HepG2 (cell line): ENCODE measurements around the gene CUL9. TPM values are rescaled to one million over a fixed set of nuclear protein-coding genes. Genes with fewer than 3 reads are reported as not detected.

ENCODE experiments used
- AGO2 ChIP-seq: fragments of 200-400 bp; formaldehyde crosslinking; optimal IDR thresholded peaks from 2 replicates; pipeline ENCODE3; 2017; ENCODE audit warnings: mild to moderate bottlenecking, low read depth, low read length, moderate library complexity
- CBX1 ChIP-seq: IDR thresholded peaks from one replicate; pipeline ENCODE4 v1.6.1; 2016; ENCODE audit warnings: antibody characterized with exemption, low read depth
- EHMT2 ChIP-seq: fragments of 200-600 bp; sonication (generic); IDR thresholded peaks from 2 replicates; pipeline ENCODE4 v1.7.0; 2017; ENCODE audit warnings: antibody characterized with exemption, low read depth, low read length, borderline replicate concordance
- GABPB1 ChIP-seq: IDR thresholded peaks from 2 replicates; pipeline ENCODE4 v1.6.1; 2016; ENCODE audit warnings: mild to moderate bottlenecking, missing genetic modification reagents, moderate library complexity, missing compliant biosample characterization
- HIC2 ChIP-seq: sonication (generic); formaldehyde crosslinking; IDR thresholded peaks from 2 replicates; pipeline ENCODE4 v1.9.0; 2022; ENCODE audit warnings: low read depth, missing genetic modification reagents
- HOXA3 ChIP-seq: sonication (generic); formaldehyde crosslinking; IDR thresholded peaks from 2 replicates; pipeline ENCODE4 v1.5.0; 2020; ENCODE audit warnings: missing genetic modification reagents
- MXI1 ChIP-seq: IDR thresholded peaks from 3 replicates; pipeline ENCODE4 v1.6.1; 2012; ENCODE audit warnings: low read depth, low read length, inconsistent platforms, borderline replicate concordance
- NFIC ChIP-seq: IDR thresholded peaks from 2 replicates; pipeline ENCODE4 v1.6.1; 2012; ENCODE audit warnings: mild to moderate bottlenecking, low read length, inconsistent platforms
- PRPF4 ChIP-seq: fragments of 200-400 bp; formaldehyde crosslinking; IDR thresholded peaks from 2 replicates; pipeline ENCODE4 v1.6.1; 2016; ENCODE audit warnings: low read length, low read depth; ENCODE audit not compliant: poor library complexity, severe bottlenecking
- RBFOX2 ChIP-seq: fragments of 200-400 bp; formaldehyde crosslinking; IDR thresholded peaks from 2 replicates; pipeline ENCODE4 v1.6.1; 2017; ENCODE audit warnings: low read depth, mild to moderate bottlenecking, low read length
- REPIN1 ChIP-seq: sonication (generic); formaldehyde crosslinking; IDR thresholded peaks from 2 replicates; pipeline ENCODE4 v1.8.0; 2022; ENCODE audit warnings: missing genetic modification reagents, low read depth, mild to moderate bottlenecking, borderline replicate concordance
- SRSF1 ChIP-seq: fragments of 200-400 bp; formaldehyde crosslinking; optimal IDR thresholded peaks from 2 replicates; pipeline ENCODE3; 2017; ENCODE audit warnings: mild to moderate bottlenecking, low read depth, low read length, moderate library complexity
- THYN1 ChIP-seq: sonication (generic); formaldehyde crosslinking; IDR thresholded peaks from 2 replicates; pipeline ENCODE4 v1.8.1; 2023; ENCODE audit warnings: low read depth, mild to moderate bottlenecking, moderate library complexity, missing genetic modification reagents, borderline replicate concordance
- ZBTB38 ChIP-seq: sonication (generic); formaldehyde crosslinking; IDR thresholded peaks from 2 replicates; pipeline ENCODE4 v1.5.1; 2020; ENCODE audit warnings: mild to moderate bottlenecking, missing genetic modification reagents
- ZBTB42 ChIP-seq: sonication (generic); formaldehyde crosslinking; IDR thresholded peaks from 2 replicates; pipeline ENCODE4 v1.5.0; 2020; ENCODE audit warnings: mild to moderate bottlenecking, missing genetic modification reagents
- ZMYM3 ChIP-seq: sonication (generic); formaldehyde crosslinking; IDR thresholded peaks from 2 replicates; pipeline ENCODE4 v1.5.1; 2020; ENCODE audit warnings: mild to moderate bottlenecking, missing genetic modification reagents
- ZNF143 ChIP-seq: sonication (generic); formaldehyde crosslinking; IDR thresholded peaks from 2 replicates; pipeline ENCODE4 v1.4.0; 2020; ENCODE audit warnings: missing genetic modification reagents
- ZNF275 ChIP-seq: sonication (generic); formaldehyde crosslinking; IDR thresholded peaks from 2 replicates; pipeline ENCODE4 v1.8.0; 2022; ENCODE audit warnings: missing genetic modification reagents, mild to moderate bottlenecking, inconsistent platforms, borderline replicate concordance
- ZNF563 ChIP-seq: sonication (generic); formaldehyde crosslinking; IDR thresholded peaks from 2 replicates; pipeline ENCODE4 v1.8.0; 2022; ENCODE audit warnings: mild to moderate bottlenecking, moderate library complexity, missing genetic modification reagents
- ZNF572 ChIP-seq: sonication (generic); formaldehyde crosslinking; IDR thresholded peaks from 2 replicates; pipeline ENCODE4 v1.5.1; 2020; ENCODE audit warnings: mild to moderate bottlenecking, missing genetic modification reagents
- ZNF740 ChIP-seq: sonication (generic); formaldehyde crosslinking; IDR thresholded peaks from 2 replicates; pipeline ENCODE4 v1.4.0; 2020; ENCODE audit warnings: missing genetic modification reagents
- ZNF780A ChIP-seq: sonication (generic); formaldehyde crosslinking; IDR thresholded peaks from 2 replicates; pipeline ENCODE4 v1.8.0; 2022; ENCODE audit warnings: mild to moderate bottlenecking, missing genetic modification reagents, moderate library complexity
- polyA plus RNA-seq, 8 experiments: library from polyadenylated mRNA; depleted of rRNA in 3 of 8; stranded (reverse) in 7 of 8; unstranded in 1 of 8; fragments of >200 nt; fragmentation: Illumina TruSeq in 4 of 8; extraction: Trizol in 4 of 8; gene quantifications; 2 replicates each; pipeline versions ENCODE4 v1.2.1 to v1.2.3, GENCODE V29; 2011 to 2016; ENCODE audit warnings: low read depth in 4 of 8, missing spikeins in 1 of 8, mixed read lengths in 1 of 8; ENCODE audit not compliant: insufficient read depth in 1 of 8
- total RNA-seq, 5 experiments: library from RNA; depleted of rRNA; stranded (reverse); fragments of >200 nt; fragmentation: Illumina TruSeq; extraction: Trizol; gene quantifications; 2 replicates each; pipeline ENCODE4 v1.2.3, GENCODE V29; 2016; ENCODE audit warnings: low read depth in 1 of 5

Gene CUL9
- total and polyA plus RNA-seq, 2 of the 13 experiments (the other 11 are each of a cell fraction or from before 2014, with no cell fraction given), result 11.4 to 13.7 TPM

GRCh38 chr6:43269273-43270007 lies 87.4 kb downstream of the CUL9 start (continued):
- TF ChIP-seq HIC2, result no peak; the same call in 1 of the 2 replicates
- 0 out of 2 replicates have a peak, but pooled peaks have one; percentile 49 for TF ChIP-seq ZNF572 (CRISPR knock-in tag)
- no peak for TF ChIP-seq ZNF275 (CRISPR knock-in tag)
- no peak for TF ChIP-seq ZNF563
- TF ChIP-seq EHMT2, result no peak
- no peak; the same call in 1 of the 2 replicates for TF ChIP-seq REPIN1 (CRISPR knock-in tag)
- 0 out of 2 replicates have a peak, but pooled peaks have one; percentile 20 for TF ChIP-seq ZBTB42 (CRISPR knock-in tag)
- TF ChIP-seq THYN1 (CRISPR knock-in tag), result no peak
- TF ChIP-seq RBFOX2, result peak; percentile 51
- no peak for TF ChIP-seq ZNF780A (CRISPR knock-in tag)
- peak; percentile 25; the same call in 1 of the 2 replicates for TF ChIP-seq HOXA3 (CRISPR knock-in tag)
- no peak for TF ChIP-seq NFIC
- TF ChIP-seq SRSF1, result peak; percentile 11
- TF ChIP-seq MXI1, result 0 out of 3 replicates have a peak, but pooled peaks have one; percentile 9
- peak; percentile 65 for TF ChIP-seq AGO2
- TF ChIP-seq CBX1, result no peak
- peak; percentile 25; the same call in 1 of the 2 replicates for TF ChIP-seq GABPB1 (CRISPR knock-in tag)
- TF ChIP-seq ZBTB38 (CRISPR knock-in tag), result peak; percentile 60; the same call in 1 of the 2 replicates
- peak; percentile 93; the same call in 1 of the 2 replicates for TF ChIP-seq ZNF740 (CRISPR knock-in tag)
- peak; percentile 57 for TF ChIP-seq PRPF4
- peak; percentile 90 for TF ChIP-seq ZMYM3 (CRISPR knock-in tag)
- no peak for TF ChIP-seq ZNF143
